HCT116 (cell line): ENCODE results near the gene FADD. TPM values are rescaled to one million over a fixed set of nuclear protein-coding genes. Genes with fewer than 3 reads are reported as not detected.

Source experiments
- ATAC-seq: fragments of 200-7000 bp; cut with Tn5 transposase; 2 replicates; pipeline ENCODE4 v1.9.1; 2020; ENCODE audit warnings: mild to moderate bottlenecking, moderate library complexity
- BruUV-seq: library from RNA; stranded (reverse); fragments of 400-500 nt; replicated peaks from 2 replicates; lab custom pipeline; 2021; lab: Mats Ljungman, UMichigan
- CTCF ChIA-PET: fragments of 300-600 bp; sonication (Branson Sonifier 250); formaldehyde crosslinking; loops from one replicate; lab custom pipeline; 2021; ENCODE audit warnings: antibody characterized with exemption; lab: Charles Lee
- POLR2A ChIA-PET: fragments of 300-600, 350-600 bp; sonication (Branson Sonifier 250); formaldehyde crosslinking; loops from one replicate; lab custom pipeline; 2021; ENCODE audit warnings: antibody characterized with exemption; lab: Charles Lee
- RAD21 ChIA-PET, 2 experiments: fragments of 300-600 bp; sonication (Branson Sonifier 250); formaldehyde crosslinking; loops; one replicate each; lab custom pipeline; 2023; ENCODE audit warnings: low total read pairs in 2 of 2; ENCODE audit not compliant: uncharacterized antibody in 2 of 2, unreplicated experiment in 2 of 2, low non-redundant PET in 1 of 2; lab: Charles Lee
- DNase-seq: peaks from one replicate; pipeline ENCODE4 v3.0.0-alpha.2; 2010; ENCODE audit warnings: low read depth, low spot score
- H2AFZ ChIP-seq: fragments of 200-600 bp; shearing (Covaris generic), sonication (generic); 2 replicates; pipeline ENCODE4 v1.6.1; 2017; ENCODE audit warnings: low read depth, mixed run types, mixed read lengths, antibody characterized with exemption, low read length; ENCODE audit not compliant: poor library complexity, severe bottlenecking
- H3K27ac ChIP-seq: 2 replicates; pipeline ENCODE4 v1.5.1; 2012; ENCODE audit warnings: low read depth, low read length
- H3K27me3 ChIP-seq: fragments of 200-600 bp; sonication (generic); 2 replicates; pipeline ENCODE4 v1.6.1; 2016; ENCODE audit warnings: mixed run types, low read length, mixed read lengths; ENCODE audit not compliant: insufficient read depth
- H3K36me3 ChIP-seq, 2 experiments: fragments of 200-500 bp in 1 of 2; fragments of 200-600 bp in 1 of 2; sonication (Bioruptor generic) in 1 of 2; sonication (generic) in 1 of 2; 2 replicates each; pipeline versions ENCODE4 v1.5.1 to v1.6.1; 2014 to 2016; ENCODE audit warnings: low read length in 2 of 2, inconsistent platforms in 1 of 2, mixed read lengths in 1 of 2, mixed run types in 1 of 2; ENCODE audit not compliant: insufficient read depth in 2 of 2, control insufficient read depth in 1 of 2
- H3K4me1 ChIP-seq, 2 experiments: fragments of 200-600 bp in 1 of 2; sonication (generic) in 1 of 2; 2 replicates each; pipeline versions ENCODE4 v1.5.1 to v1.6.1; 2012 to 2017; ENCODE audit warnings: low read length in 2 of 2, inconsistent platforms in 1 of 2, mild to moderate bottlenecking in 1 of 2, mixed read lengths in 1 of 2, mixed run types in 1 of 2, moderate library complexity in 1 of 2; ENCODE audit not compliant: insufficient read depth in 2 of 2, control insufficient read depth in 1 of 2
- H3K4me2 ChIP-seq: fragments of 200-600 bp; sonication (generic); 2 replicates; pipeline ENCODE4 v1.6.1; 2017; ENCODE audit warnings: mixed run types, low read length, mixed read lengths
- H3K4me3 ChIP-seq, 2 experiments: fragments of 200-600 bp in 1 of 2; sonication (generic) in 1 of 2; replicated peaks in 1 of 2; 2 replicates each; pipeline ENCODE4 v1.5.1; 2011 to 2016; ENCODE audit warnings: low read length in 2 of 2, control low read depth in 1 of 2, low read depth in 1 of 2, mild to moderate bottlenecking in 1 of 2, mixed read lengths in 1 of 2, mixed run types in 1 of 2
- H3K79me2 ChIP-seq: fragments of 200-600 bp; sonication (generic); 2 replicates; pipeline ENCODE4 v1.6.1; 2017; ENCODE audit warnings: mild to moderate bottlenecking, mixed run types, low read length, moderate library complexity, mixed read lengths; ENCODE audit not compliant: insufficient read depth
- H3K9ac ChIP-seq: fragments of 200-600 bp; sonication (generic); 2 replicates; pipeline ENCODE4 v1.6.1; 2016; ENCODE audit warnings: low read length, mixed read lengths
- H3K9me2 ChIP-seq: fragments of 200-600 bp; sonication (generic), shearing (Covaris generic); 2 replicates; pipeline ENCODE4 v1.6.1; 2017; ENCODE audit warnings: mixed run types, mild to moderate bottlenecking, moderate library complexity; ENCODE audit not compliant: insufficient read depth
- H3K9me3 ChIP-seq, 2 experiments: fragments of 200-500 bp in 1 of 2; fragments of 200-600 bp in 1 of 2; sonication (Bioruptor generic) in 1 of 2; sonication (generic) in 1 of 2; 2 replicates each; pipeline ENCODE4 v1.6.1; 2014 to 2017; ENCODE audit warnings: low read length in 2 of 2, mixed read lengths in 2 of 2, inconsistent platforms in 1 of 2, low read depth in 1 of 2, mild to moderate bottlenecking in 1 of 2, mixed run types in 1 of 2, moderate library complexity in 1 of 2; ENCODE audit not compliant: control insufficient read depth in 1 of 2, insufficient read depth in 1 of 2
- H4K20me1 ChIP-seq: fragments of 200-600 bp; sonication (generic), shearing (Covaris generic); 2 replicates; pipeline ENCODE4 v1.6.1; 2017; ENCODE audit warnings: mixed run types, mild to moderate bottlenecking, moderate library complexity; ENCODE audit not compliant: insufficient read depth
- ATF3 ChIP-seq: IDR thresholded peaks from 2 replicates; pipeline ENCODE4 v1.6.1; 2012
- CEBPB ChIP-seq: IDR thresholded peaks from 2 replicates; pipeline ENCODE4 v1.6.1; 2012; ENCODE audit warnings: low read depth
- JUND ChIP-seq: IDR thresholded peaks from 2 replicates; pipeline ENCODE4 v1.6.1; 2012
- SIN3A ChIP-seq: IDR thresholded peaks from 2 replicates; pipeline ENCODE4 v1.6.1; 2012; ENCODE audit warnings: low read depth
- TCF7L2 ChIP-seq: IDR thresholded peaks from 2 replicates; pipeline ENCODE4 v1.7.0; 2011; ENCODE audit warnings: borderline replicate concordance, inconsistent platforms; ENCODE audit not compliant: insufficient read depth, insufficient read length; ENCODE audit errors: extremely low read depth
- ZNF274 ChIP-seq: fragments of 200-500 bp; sonication (Bioruptor generic); IDR thresholded peaks from 2 replicates; pipeline ENCODE4 v1.6.1; 2014; ENCODE audit warnings: mild to moderate bottlenecking, low read depth, low read length, inconsistent platforms
- intact Hi-C: fragments of 100-400 bp; cut with micrococcal nuclease; formaldehyde crosslinking; loops from 2 replicates; pipeline ENCODE4 v1.10.0; 2022
- total RNA-seq: library from RNA; stranded (reverse); gene quantifications from one replicate; pipeline ENCODE4 v1.2.1, GENCODE V29; 2021; ENCODE audit not compliant: unreplicated experiment

FADD gene
- total RNA-seq, 1 experiment from 2014 or later: 26.7 TPM

- TF ChIP-seq CEBPB: no peak
- TF ChIP-seq, all 23 proteins: peak for 0
Observed at GRCh38 chr11:70180906-70181305, 22.2 kb upstream of the FADD start (continued).

- RAD21 ChIA-PET: no interaction called here
Observed at GRCh38 chr11:70182266-70182665, 20.8 kb upstream of the FADD start.

GRCh38 chr11:70183032-70183431 lies 20.1 kb upstream of the FADD start:
- Histone ChIP-seq H3K4me3 (no peak overlapping the region), H3K9ac (no peak overlapping the region), H4K20me1 (no peaks in the 10 kb centered on the region), H3K79me2 (no peaks in the 10 kb centered on the region), H3K4me1 (no peaks in the 10 kb centered on the region), H3K36me3 (no peaks in the 10 kb centered on the region; a peak in 1 of 4 replicates), H3K27me3 (no peaks in the 10 kb centered on the region), H2AFZ (no peak overlapping the region), H3K27ac (no peak overlapping the region), H3K9me3 (no peaks in the 10 kb centered on the region), H3K4me2 (no peak overlapping the region), H3K9me2 (no peaks in the 10 kb centered on the region)
- CTCF ChIA-PET: interaction anchor here (1.1 to 1.4 kb wide), 2 partner anchors 9 to 270 kb away, joined by 3 to 4 read pairs; no protein-coding TSS in a partner anchor
- DNase-seq: no peak
- no peak for TF ChIP-seq ZNF274
- TF ChIP-seq SIN3A: no peak
- TF ChIP-seq CEBPB: no peak
- POLR2A ChIA-PET: no interaction called here
- intact Hi-C loops: no loop called here
- BruUV-seq: no TSS peak
- no peak for ATAC-seq
- RAD21 ChIA-PET: no interaction called here

More at GRCh38 chr11:70182266-70182665, 20.8 kb upstream of the FADD start:
- POLR2A ChIA-PET: no interaction called here
- H3K27ac ChIP-seq: no peak overlapping the region
- DNase-seq: no peak
- H3K9ac ChIP-seq: no peak overlapping the region
- H4K20me1 ChIP-seq: no peaks in the 10 kb centered on the region
- H3K4me1 ChIP-seq: no peaks in the 10 kb centered on the region
- no peaks in the 10 kb centered on the region for H3K79me2 ChIP-seq
- no peaks in the 10 kb centered on the region for H3K9me3 ChIP-seq
- BruUV-seq: no TSS peak
- TF ChIP-seq JUND (no peak), TCF7L2 (no peak), ATF3 (no peak)
- TF ChIP-seq, all 23 proteins: peak for 0
- ATAC-seq: no peak
- no peaks in the 10 kb centered on the region for H3K27me3 ChIP-seq
- no peaks in the 10 kb centered on the region for H3K9me2 ChIP-seq
- CTCF ChIA-PET: no interaction called here
- no peak overlapping the region for H3K4me2 ChIP-seq
- no peak overlapping the region for H2AFZ ChIP-seq
- H3K36me3 ChIP-seq: no peaks in the 10 kb centered on the region; a peak in 1 of 4 replicates
- no peak overlapping the region for H3K4me3 ChIP-seq
- intact Hi-C loops: no loop called here
